Psoas muscle (tissue), 8 donors: ENCODE measurements around the gene TSGA10. TPM values are rescaled to one million over a fixed set of nuclear protein-coding genes. Genes with fewer than 3 reads are reported as not detected.
"Not testable (repeated sequence)": the region's sequence is repeated elsewhere in the genome, so short reads cannot be mapped to it uniquely, and the experiment has no call there.

ENCODE experiments used
- ATAC-seq, 4 donors: fragments of 200-7000 bp; cut with Tn5 transposase; one replicate each; pipeline ENCODE4 v1.9.1; 2020; ENCODE audit warnings: moderate library complexity in 3 of 4, mild to moderate bottlenecking in 2 of 4
- DNase-seq, 2 donors: peaks; one replicate each; pipeline ENCODE4 v3.0.0-alpha.2; 2020
- H3K27ac ChIP-seq: fragments of 200-600 bp; one replicate; pipeline ENCODE4 v1.8.0; 2022
- H3K27me3 ChIP-seq, 3 donors: fragments of 200-600 bp in 1 of 3; one replicate each; pipeline versions ENCODE4 v1.6.1 to v1.8.0; 2013 to 2022; ENCODE audit warnings: low read length in 2 of 3, mild to moderate bottlenecking in 2 of 3, moderate library complexity in 1 of 3; ENCODE audit not compliant: insufficient read depth in 3 of 3
- H3K36me3 ChIP-seq, 2 donors: fragments of 200-600 bp in 1 of 2; one replicate each; pipeline versions ENCODE4 v1.6.1 to v1.8.0; 2013 to 2022; ENCODE audit warnings: low read depth in 1 of 2, mild to moderate bottlenecking in 1 of 2, moderate library complexity in 1 of 2; ENCODE audit not compliant: insufficient read depth in 1 of 2
- H3K4me1 ChIP-seq: fragments of 200-600 bp; one replicate; pipeline ENCODE4 v1.8.0; 2022
- H3K4me3 ChIP-seq: fragments of 200-600 bp; one replicate; pipeline ENCODE4 v1.8.0; 2022; ENCODE audit warnings: mild to moderate bottlenecking
- H3K9me3 ChIP-seq: fragments of 200-600 bp; one replicate; pipeline ENCODE4 v1.8.0; 2022
- CTCF ChIP-seq: fragments of 200-600 bp; IDR thresholded peaks from one replicate; pipeline ENCODE4 v1.8.0; 2022; ENCODE audit warnings: antibody characterized with exemption
- WGBS, 3 donors: extraction: QIAGEN DNeasy Blood & Tissue Kit; methylation state at CpG; one replicate each; pipeline versions ENCODE4 v1.1.6 to v1.1.7; 2013; 5-methylcytosine and 5-hydroxymethylcytosine counted together
- intact Hi-C, 2 donors: fragments of 100-400 bp; cut with DNase I; formaldehyde crosslinking; loops; one replicate each; pipeline versions ENCODE4 v1.11.0 to v1.14.2; 2022
- polyA plus RNA-seq, 3 donors: library from polyadenylated mRNA; stranded (reverse); fragments of 200-250 nt; gene quantifications; one replicate each; pipeline ENCODE4 v1.2.3, GENCODE V29; 2013
- total RNA-seq, 4 donors: library from RNA; stranded (reverse); fragmentation: NEBNext Ultra II Directional in 2 of 4; extraction: Animal tissue kit (Norgen Biotek cat#: 25700) in 2 of 4; gene quantifications; one replicate each; pipeline versions ENCODE4 v1.2.1 to v1.2.4, GENCODE V29; 2021 to 2023
- donor health status: healthy with polysubstance abuse.
- donor health status: DM: no; HTN: no; CAD: no; lungs with moderate emphysema.
- donor health status: Bipolar disorder and iron deficiency.
- donor health status: healthy.
- donor health status: DM: yes; HTN: yes; CAD: no.
- donor health status: DM: no; HTN: no; CAD: no.
- donor health status: DM: no; HTN: no; CAD: no.
- donor health status: DM: yes; HTN: yes; CAD: no.

TSGA10 gene
- total and polyA plus RNA-seq, 7 donors: 0.08 to 3.7 (median 1.8) TPM

GRCh38 chr2:99067871-99068625, 86.7 kb downstream of the TSGA10 start:
- WGBS, 3 donors: 64 to 67% (median 66%) methylated on average over 3 of the region's 3 CpGs
- no peak for TF ChIP-seq CTCF
- intact Hi-C loops: loop anchor here (2.0 to 5.0 kb wide), 2 partner anchors 419 to 421 kb away; no protein-coding TSS in a partner anchor

GRCh38 chr2:99066075-99066958, 88.4 kb downstream of the TSGA10 start:
- intact Hi-C loops: loop anchor here (2.0 to 5.0 kb wide), 2 partner anchors 418 to 419 kb away; no protein-coding TSS in a partner anchor
- peak; percentile 49 for TF ChIP-seq CTCF
- no peaks in the 10 kb centered on the region for H3K9me3 ChIP-seq
- no peaks in the 10 kb centered on the region for H3K36me3 ChIP-seq
- no peaks in the 10 kb centered on the region for H3K4me1 ChIP-seq
- H3K4me3 ChIP-seq: no peak overlapping the region
- ATAC-seq (peak in 2 of 4 donors; percentile 27 to 62), DNase-seq (no peak)
- no peak overlapping the region for H3K27ac ChIP-seq
- WGBS, 3 donors: 52 to 56% (median 54%) methylated on average over 3 of the region's 3 CpGs
- H3K27me3 ChIP-seq: no peaks in the 10 kb centered on the region

More at GRCh38 chr2:99067871-99068625, 86.7 kb downstream of the TSGA10 start:
- ATAC-seq: no peak
- H3K4me1 ChIP-seq: no peaks in the 10 kb centered on the region
- no peak overlapping the region for H3K4me3 ChIP-seq
- no peaks in the 10 kb centered on the region for H3K27me3 ChIP-seq
- H3K9me3 ChIP-seq: no peaks in the 10 kb centered on the region
- DNase-seq: no peak
- H3K36me3 ChIP-seq: no peaks in the 10 kb centered on the region
- no peak overlapping the region for H3K27ac ChIP-seq

- H3K36me3 ChIP-seq, ATAC-seq: not testable (repeated sequence)
- 96 to 97% (median 96%) methylated on average over 6 of the region's 6 CpGs for WGBS, 3 donors
Observed at GRCh38 chr2:99049187-99049586, 105.6 kb downstream of the TSGA10 start.

GRCh38 chr2:99040736-99041300, 113.9 kb downstream of the TSGA10 start:
- H3K27me3 ChIP-seq, H3K4me3 ChIP-seq, H3K9me3 ChIP-seq, H3K36me3 ChIP-seq, ATAC-seq, intact Hi-C loops, DNase-seq, H3K4me1 ChIP-seq, H3K27ac ChIP-seq: not testable (repeated sequence)
- 72 to 76% (median 75%) methylated on average over 2 of the region's 2 CpGs for WGBS, 3 donors

More at GRCh38 chr2:99049187-99049586, 105.6 kb downstream of the TSGA10 start:
- DNase-seq, intact Hi-C loops, H3K9me3 ChIP-seq, H3K4me1 ChIP-seq, H3K27me3 ChIP-seq, H3K4me3 ChIP-seq, H3K27ac ChIP-seq: not testable (repeated sequence)

- H3K9me3 ChIP-seq: no peaks in the 10 kb centered on the region
- DNase-seq: no peak
- no peak overlapping the region for H3K27ac ChIP-seq
- H3K4me1 ChIP-seq: no peaks in the 10 kb centered on the region
- WGBS, 3 donors: 37 to 42% (median 38%) methylated on average over 1 of the region's 1 CpG
- no peaks in the 10 kb centered on the region for H3K27me3 ChIP-seq
- no peak overlapping the region for H3K4me3 ChIP-seq
- no peak for TF ChIP-seq CTCF
- no peak for ATAC-seq
- H3K36me3 ChIP-seq: no peaks in the 10 kb centered on the region
- intact Hi-C loops: no loop called here
Observed at GRCh38 chr2:99035920-99036319, 118.8 kb downstream of the TSGA10 start.
